HG03103 (cell line): ENCODE measurements around the gene KMT2A.
"Not testable (repeated sequence)": the region's sequence is repeated elsewhere in the genome, so short reads cannot be mapped to it uniquely, and the experiment has no call there.

Experiments used
- ATAC-seq: cut with Tn5 transposase; IDR thresholded peaks from one replicate; pipeline ENCODE4 v1.9.1; 2021; ENCODE audit warnings: low read depth; ENCODE audit not compliant: unreplicated experiment

KMT2A gene

DNA sequence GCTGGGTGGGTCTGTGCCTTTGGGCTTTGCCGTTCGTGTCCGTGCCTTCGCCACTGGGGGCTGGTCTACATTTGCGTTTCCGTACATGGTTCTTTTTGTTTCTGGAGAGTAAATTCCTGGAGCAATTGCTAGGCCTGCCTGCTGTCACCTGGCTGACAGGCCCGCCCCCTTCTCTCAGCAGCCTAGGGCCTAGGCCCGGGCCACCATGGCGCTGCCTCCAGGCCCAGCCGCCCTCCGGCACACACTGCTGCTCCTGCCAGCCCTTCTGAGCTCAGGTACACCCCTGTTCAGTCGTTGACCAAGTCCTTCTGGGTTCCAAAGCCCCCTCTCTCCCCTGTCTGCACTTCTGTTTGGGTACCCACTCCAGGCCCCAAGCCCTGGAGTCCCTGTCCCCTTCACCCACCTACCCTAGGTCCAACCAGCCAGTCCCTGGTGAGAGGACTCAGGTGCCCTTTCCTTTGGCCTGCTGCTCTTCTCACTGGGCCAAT, 95.3 kb downstream of the KMT2A start:
- no peak for ATAC-seq

GRCh38 chr11:118532091-118532490, 95.8 kb downstream of the KMT2A start:
- ATAC-seq: no peak

GRCh38 chr11:118532852-118533768, 96.8 kb downstream of the KMT2A start:
- no peak for ATAC-seq

- ATAC-seq: no peak
Observed at GRCh38 chr11:118533769-118534729, 97.8 kb downstream of the KMT2A start.

DNA sequence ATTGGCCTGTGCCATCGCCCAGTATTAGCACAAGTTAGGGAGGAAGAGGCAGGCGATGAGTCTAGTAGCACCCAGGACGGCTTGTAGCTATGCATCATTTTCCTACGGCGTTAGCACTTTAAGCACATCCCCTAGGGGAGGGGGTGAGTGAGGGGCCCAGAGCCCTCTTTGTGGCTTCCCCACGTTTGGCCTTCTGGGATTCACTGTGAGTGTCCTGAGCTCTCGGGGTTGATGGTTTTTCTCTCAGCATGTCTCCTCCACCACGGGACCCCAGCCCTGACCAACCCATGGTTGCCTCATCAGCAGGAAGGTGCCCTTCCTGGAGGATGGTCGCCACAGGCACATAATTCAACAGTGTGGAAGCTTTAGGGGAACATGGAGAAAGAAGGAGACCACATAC, 99.0 kb downstream of the KMT2A start:
- ATAC-seq: no peak

DNA sequence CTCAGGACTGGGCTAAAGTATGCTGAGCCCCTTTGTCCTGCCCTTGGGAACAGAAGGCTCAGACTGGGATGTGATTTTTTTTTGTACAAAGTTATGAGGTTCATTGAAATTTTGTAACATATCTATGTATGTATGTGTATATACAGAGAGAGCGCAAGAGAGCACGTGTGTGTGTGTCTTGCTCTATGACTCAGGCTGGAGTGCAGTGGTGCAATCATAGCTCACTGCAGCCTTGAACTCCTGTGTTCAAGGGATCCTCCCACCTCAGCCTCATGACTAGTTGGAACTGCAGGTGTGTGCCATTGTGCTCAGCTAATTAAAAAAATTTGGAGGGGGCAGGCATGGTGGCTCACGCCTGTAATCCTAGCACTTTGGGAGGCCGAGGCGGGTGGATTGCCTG, 100.4 kb downstream of the KMT2A start:
- ATAC-seq: no peak

- ATAC-seq: no peak
Observed at GRCh38 chr11:118537409-118537980, 101.2 kb downstream of the KMT2A start.

DNA sequence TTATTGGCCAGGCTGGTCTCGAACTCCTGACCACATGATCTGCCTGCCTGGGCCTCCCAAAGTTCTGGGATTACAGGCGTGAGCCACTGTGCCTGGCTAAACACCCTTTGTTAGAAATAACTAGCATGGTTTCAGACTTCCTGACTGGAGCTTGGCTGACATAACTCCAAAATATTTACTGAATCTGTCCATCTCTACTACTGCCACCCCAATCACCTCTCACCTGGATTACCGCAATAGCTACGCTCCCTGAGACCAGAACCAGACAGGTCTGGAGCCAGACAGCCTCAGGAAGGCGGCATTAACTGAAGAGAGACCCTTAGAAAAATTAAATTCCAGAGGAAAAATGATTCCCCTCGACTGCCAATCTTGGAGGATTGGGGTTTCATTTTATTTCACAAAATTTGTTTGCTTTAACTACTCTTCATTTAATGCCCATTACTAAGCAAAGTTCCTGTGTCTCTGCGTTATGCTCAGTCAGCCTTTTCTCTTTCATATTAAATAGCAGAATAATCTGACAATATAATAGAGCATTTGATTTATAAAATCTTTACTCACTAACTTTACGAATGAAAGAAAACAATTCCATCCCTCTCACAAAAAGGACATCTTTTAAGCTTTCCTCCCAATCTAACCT, 107.8 kb downstream of the KMT2A start:
- ATAC-seq: no peak

DNA sequence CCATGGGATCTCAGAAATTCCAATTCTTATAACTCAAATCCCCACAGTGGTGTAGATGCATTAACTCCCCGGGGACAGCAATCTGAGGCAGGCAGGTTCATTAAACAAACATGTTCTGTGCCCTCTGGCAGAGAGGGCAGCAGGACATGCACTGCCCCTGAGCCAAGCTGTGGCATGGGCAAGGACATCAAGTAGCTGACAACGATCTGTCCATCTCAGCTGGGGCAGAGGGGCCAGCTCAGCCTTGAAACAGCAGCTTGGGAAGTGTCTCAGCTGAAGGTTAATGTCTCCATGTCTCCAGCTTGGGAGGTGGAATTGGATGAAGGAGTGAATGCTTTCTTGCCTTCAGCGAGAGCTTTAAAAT, 108.3 kb downstream of the KMT2A start:
- ATAC-seq: no peak

DNA sequence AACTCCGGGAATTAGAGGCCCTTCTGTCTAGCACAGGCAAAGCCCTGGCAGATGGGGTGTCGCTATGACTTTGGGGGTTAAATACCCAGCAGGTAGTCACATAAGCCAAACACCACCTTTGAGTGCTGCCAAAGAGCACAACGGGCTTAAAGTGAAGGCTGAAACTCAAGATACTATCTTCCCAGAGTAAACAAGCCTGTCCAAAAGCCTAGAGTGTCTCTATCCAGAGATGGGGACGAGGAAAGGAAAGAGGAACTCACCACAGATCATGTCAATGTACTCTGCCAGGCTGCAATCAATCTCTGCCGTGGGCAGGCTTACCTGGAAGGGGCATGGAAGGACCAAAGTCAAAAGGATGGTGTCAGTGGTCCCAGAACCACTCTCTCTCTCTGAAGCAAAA, 109.2 kb downstream of the KMT2A start:
- ATAC-seq: no peak

DNA sequence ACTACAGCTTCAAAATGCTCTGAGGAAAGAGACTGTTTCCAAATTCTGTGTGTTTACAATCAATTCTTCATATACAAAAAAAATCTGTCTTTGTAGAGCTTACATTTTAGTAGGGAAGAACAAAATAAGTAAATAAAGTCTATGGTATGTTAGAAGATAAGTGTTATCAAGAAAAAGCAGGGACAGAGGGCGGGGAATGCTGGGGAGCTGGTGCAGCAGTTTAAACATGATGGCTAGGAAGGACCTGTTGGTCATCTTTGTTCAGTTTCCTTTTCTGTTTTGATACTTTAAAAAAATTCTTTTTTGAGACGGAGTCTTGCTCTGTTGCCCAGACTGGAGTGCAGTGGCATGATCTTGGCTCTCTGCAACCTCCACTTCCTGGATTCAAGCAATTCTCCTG, 110.8 kb downstream of the KMT2A start:
- ATAC-seq: no peak

GRCh38 chr11:118552341-118552740, 116.0 kb downstream of the KMT2A start:
- no peak for ATAC-seq

- ATAC-seq: no peak
Observed at GRCh38 chr11:118560806-118561205, 124.5 kb downstream of the KMT2A start.

GRCh38 chr11:118565051-118565450, 128.8 kb downstream of the KMT2A start:
- ATAC-seq: no peak

DNA sequence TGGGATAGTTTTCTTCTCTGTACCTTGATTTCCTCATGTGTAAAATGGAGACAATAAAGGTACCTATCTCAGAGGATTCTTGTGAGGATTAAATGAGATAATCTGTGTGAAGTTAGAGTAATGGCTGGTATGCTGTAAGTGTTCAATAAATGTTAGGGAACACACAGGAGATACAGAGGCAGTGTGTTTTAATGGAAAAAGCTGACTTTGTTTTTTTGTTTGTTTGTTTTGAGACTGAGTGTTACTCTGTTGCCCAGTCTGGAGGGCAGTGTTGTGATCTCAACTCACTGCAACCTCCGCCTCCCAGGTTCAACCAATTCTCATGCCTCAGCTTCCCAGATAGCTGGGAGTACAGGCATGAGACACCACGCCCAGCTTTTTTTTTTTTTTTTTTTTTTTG, 133.4 kb downstream of the KMT2A start:
- ATAC-seq: no peak

DNA sequence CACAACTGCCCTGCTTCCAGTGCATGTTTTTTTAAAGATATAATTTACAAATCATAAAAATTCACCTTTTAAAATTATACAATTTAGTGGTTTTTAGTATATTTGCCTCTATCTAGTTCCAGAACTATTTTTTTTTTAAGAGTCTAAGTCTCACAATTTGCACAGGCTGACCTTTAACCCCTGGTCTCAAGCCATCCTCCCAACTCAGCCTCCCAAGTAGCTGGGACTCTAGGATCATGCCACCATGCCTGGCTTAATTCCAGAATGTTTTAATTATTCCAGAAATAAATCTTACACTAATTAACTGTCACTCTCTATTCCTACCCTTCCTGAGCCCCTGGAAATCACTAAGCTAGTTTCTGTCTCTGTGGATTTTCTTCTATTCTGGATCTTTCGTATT, 134.5 kb downstream of the KMT2A start:
- ATAC-seq: no peak

- ATAC-seq: not testable (repeated sequence)
Observed at GRCh38 chr11:118571701-118572060, 135.4 kb downstream of the KMT2A start.

DNA sequence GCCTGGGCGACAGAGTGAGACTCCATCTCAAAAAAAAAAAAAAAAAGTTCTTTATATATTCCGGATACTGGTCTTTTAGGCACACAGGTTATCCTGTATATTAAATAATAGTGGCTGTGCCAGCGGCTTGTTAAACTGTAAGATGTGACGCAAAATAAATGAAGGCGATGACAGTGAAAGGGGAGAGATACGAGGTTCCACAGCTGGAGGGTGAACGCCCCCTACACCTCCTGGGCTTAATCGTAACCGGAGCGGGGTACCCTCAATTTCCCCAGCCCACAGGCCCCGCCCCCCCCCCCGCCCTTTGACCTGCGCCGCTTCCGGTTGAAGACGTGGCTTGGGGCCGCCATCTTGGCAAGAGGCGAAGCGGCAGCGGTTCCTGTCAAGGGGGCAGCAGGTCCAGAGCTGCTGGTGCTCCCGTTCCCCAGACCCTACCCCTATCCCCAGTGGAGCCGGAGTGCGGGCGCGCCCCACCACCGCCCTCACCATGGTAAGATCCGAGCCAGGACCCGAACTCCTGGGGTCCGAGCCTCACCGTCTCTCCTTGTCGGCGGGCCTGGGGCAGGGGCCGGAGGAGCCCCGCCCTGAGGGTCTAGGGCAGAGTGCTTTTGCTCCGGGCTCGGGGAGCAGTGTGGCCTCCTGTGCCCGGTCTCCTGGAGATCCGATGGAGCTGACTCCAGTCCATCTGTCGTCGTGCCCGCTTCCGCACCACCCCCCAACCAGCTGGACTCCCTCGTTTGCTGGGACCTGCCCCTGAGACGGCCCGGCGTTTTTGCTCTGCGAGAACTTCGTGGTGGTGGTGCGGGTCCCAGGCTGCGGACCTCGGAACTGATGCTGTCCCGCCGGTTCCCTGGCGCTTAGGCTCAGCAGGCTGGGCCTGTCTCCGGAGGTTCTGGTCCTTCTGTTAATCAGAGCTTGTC, 136.0 kb downstream of the KMT2A start, which contains the start of gene ARCN1:
Gene ARCN1 (plus strand): TSS at position 349 of the 920 bp plus-strand sequence. CDS start 139 bp downstream, at position 488.
- peak; percentile 67 for ATAC-seq

GRCh38 chr11:118572981-118573550, 136.8 kb downstream of the KMT2A start:
- ATAC-seq: no peak
